ENCODE results near the gene CNTNAP2. TPM values are rescaled to one million over a fixed set of nuclear protein-coding genes. Genes with fewer than 3 reads are reported as not detected.

CNTNAP2 gene
- total RNA-seq, 4 donors from 2014 or later: 0.42 TPM; not detected in 3

- Histone ChIP-seq H3K27ac (no peak overlapping the region), H3K4me3 (no peak overlapping the region), H3K36me3 (no peaks in the 10 kb centered on the region), H3K4me1 (no peaks in the 10 kb centered on the region), H3K27me3 (no peaks in the 10 kb centered on the region), H3K9me3 (no peaks in the 10 kb centered on the region)
- no peak for DNase-seq (ENCODE audit: low spot score in 2 of 2)
- 85 to 87% methylated on average over 2 of the region's 2 CpGs for WGBS, 2 donors
- TF ChIP-seq EP300 (IDR thresholded peaks at IDR 0.05) (no peak), POLR2A (IDR thresholded peaks at IDR 0.05) (no peak), CTCF (IDR thresholded peaks at IDR 0.05) (no peak)
These were observed 1920.4 kb downstream of the CNTNAP2 start for GRCh38 chr7:148037044-148037443.

GRCh38 chr7:148041156-148041555, 1924.6 kb downstream of the CNTNAP2 start:
- no peak for TF ChIP-seq EP300 (IDR thresholded peaks at IDR 0.05)
- TF ChIP-seq POLR2A (IDR thresholded peaks at IDR 0.05): no peak
- no peak for TF ChIP-seq CTCF (IDR thresholded peaks at IDR 0.05)
- Histone ChIP-seq H3K9me3 (no peaks in the 10 kb centered on the region), H3K27me3 (no peaks in the 10 kb centered on the region), H3K4me1 (no peaks in the 10 kb centered on the region), H3K27ac (no peak overlapping the region), H3K4me3 (no peak overlapping the region), H3K36me3 (no peaks in the 10 kb centered on the region)
- 80 to 85% methylated on average over 3 of the region's 3 CpGs for WGBS, 2 donors
- no peak for DNase-seq (ENCODE audit: low spot score in 2 of 2)

- H3K27me3 ChIP-seq: no peaks in the 10 kb centered on the region
- no peak overlapping the region for H3K27ac ChIP-seq
- TF ChIP-seq POLR2A (IDR thresholded peaks at IDR 0.05): no peak
- TF ChIP-seq CTCF (IDR thresholded peaks at IDR 0.05): no peak
- TF ChIP-seq EP300 (IDR thresholded peaks at IDR 0.05): no peak
- DNase-seq (ENCODE audit: low spot score in 2 of 2): no peak
- H3K4me1 ChIP-seq: no peaks in the 10 kb centered on the region
- H3K9me3 ChIP-seq: no peaks in the 10 kb centered on the region
- H3K36me3 ChIP-seq: no peaks in the 10 kb centered on the region
- no peak overlapping the region for H3K4me3 ChIP-seq
- WGBS, 2 donors: 94 to 95% methylated on average over 3 of the region's 3 CpGs
These were observed 1926.5 kb downstream of the CNTNAP2 start for GRCh38 chr7:148042935-148043631.

- Histone ChIP-seq H3K4me3 (no peak overlapping the region), H3K27me3 (no peaks in the 10 kb centered on the region), H3K27ac (no peak overlapping the region), H3K36me3 (no peaks in the 10 kb centered on the region), H3K9me3 (no peaks in the 10 kb centered on the region), H3K4me1 (no peaks in the 10 kb centered on the region)
- 93 to 96% methylated on average over 9 of the region's 9 CpGs for WGBS, 2 donors
- TF ChIP-seq POLR2A (IDR thresholded peaks at IDR 0.05) (no peak), CTCF (IDR thresholded peaks at IDR 0.05) (no peak), EP300 (IDR thresholded peaks at IDR 0.05) (no peak)
- DNase-seq (ENCODE audit: low spot score in 2 of 2): no peak
These were observed 1927.6 kb downstream of the CNTNAP2 start for GRCh38 chr7:148044173-148044572.

- no peaks in the 10 kb centered on the region for H3K4me1 ChIP-seq
- no peaks in the 10 kb centered on the region for H3K36me3 ChIP-seq
- no peak overlapping the region for H3K27ac ChIP-seq
- 63 to 77% methylated on average over 6 of the region's 6 CpGs for WGBS, 2 donors
- no peaks in the 10 kb centered on the region for H3K27me3 ChIP-seq
- no peak overlapping the region for H3K4me3 ChIP-seq
- TF ChIP-seq POLR2A (IDR thresholded peaks at IDR 0.05) (no peak), CTCF (IDR thresholded peaks at IDR 0.05) (no peak), EP300 (IDR thresholded peaks at IDR 0.05) (no peak)
- no peaks in the 10 kb centered on the region for H3K9me3 ChIP-seq
- DNase-seq (ENCODE audit: low spot score in 2 of 2): no peak
These were observed 1928.9 kb downstream of the CNTNAP2 start for GRCh38 chr7:148045521-148045920.

All from tibial nerve (tissue), 4 donors.